ENCODE measurements around the gene HOXA11.

HOXA11 gene

GRCh38 chr7:27156508-27156898 lies 28.5 kb downstream of the HOXA11 start, which contains the start of gene HOXA7:
HOXA7 (minus strand) TSS chr7:27156675; CDS start chr7:27156545, 130 bp downstream.
- peak; percentile 63 for DNase-seq

GRCh38 chr7:27155816-27156507 lies 29.1 kb downstream of the HOXA11 start:
- no peak for DNase-seq

GRCh38 chr7:27154901-27155815 lies 29.9 kb downstream of the HOXA11 start:
- no peak for DNase-seq

GRCh38 chr7:27154369-27154768 lies 30.7 kb downstream of the HOXA11 start:
- no peak for DNase-seq

GRCh38 chr7:27153526-27153925 lies 31.5 kb downstream of the HOXA11 start:
- no peak for DNase-seq

- DNase-seq, result no peak
Measured at GRCh38 chr7:27152816-27153442, 32.1 kb downstream of the HOXA11 start.

- DNase-seq, result no peak
Measured at GRCh38 chr7:27151931-27152815, 32.9 kb downstream of the HOXA11 start, which contains the start of gene HOXA3. HOXA3 (minus strand) TSS chr7:27152583; CDS start chr7:27110640, 41,943 bp downstream.

GRCh38 chr7:27151341-27151930 lies 33.6 kb downstream of the HOXA11 start:
- no peak for DNase-seq

GRCh38 chr7:27150568-27151340 lies 34.3 kb downstream of the HOXA11 start:
- peak; percentile 57 for DNase-seq

GRCh38 chr7:27149842-27150567 lies 35.0 kb downstream of the HOXA11 start:
- no peak for DNase-seq

GRCh38 chr7:27148756-27149641 lies 36.0 kb downstream of the HOXA11 start:
- DNase-seq, result no peak

- DNase-seq, result no peak
Measured at GRCh38 chr7:27148031-27148755, 36.8 kb downstream of the HOXA11 start.

- DNase-seq, result no peak
Measured at GRCh38 chr7:27147199-27148030, 37.6 kb downstream of the HOXA11 start, which contains the start of gene HOXA6. HOXA6 (minus strand) TSS chr7:27147774; CDS start chr7:27147749, 25 bp downstream.

- DNase-seq, result no peak
Measured at GRCh38 chr7:27146491-27147198, 38.4 kb downstream of the HOXA11 start.

GRCh38 chr7:27145914-27146412 lies 39.1 kb downstream of the HOXA11 start:
- DNase-seq, result no peak

GRCh38 chr7:27145165-27145913 lies 39.7 kb downstream of the HOXA11 start:
- DNase-seq, result no peak
